ENCODE data around the gene NACA. TPM values are rescaled to one million over a fixed set of nuclear protein-coding genes. Genes with fewer than 3 reads are reported as not detected.

The NACA gene
- total and polyA plus RNA-seq, 2 of the 13 experiments (the other 11 are each of a cell fraction or from before 2014, with no cell fraction given) = 799 to 1,700 TPM

GRCh38 chr12:56688129-56688845 lies 36.8 kb downstream of the NACA start, which contains the start of gene PTGES3 (continued):
- peak; percentile 69 for TF ChIP-seq MLXIP (CRISPR knock-in tag; IDR thresholded peaks at IDR 0.05; ENCODE audit: borderline replicate concordance)
- TF ChIP-seq, protein P1, sequence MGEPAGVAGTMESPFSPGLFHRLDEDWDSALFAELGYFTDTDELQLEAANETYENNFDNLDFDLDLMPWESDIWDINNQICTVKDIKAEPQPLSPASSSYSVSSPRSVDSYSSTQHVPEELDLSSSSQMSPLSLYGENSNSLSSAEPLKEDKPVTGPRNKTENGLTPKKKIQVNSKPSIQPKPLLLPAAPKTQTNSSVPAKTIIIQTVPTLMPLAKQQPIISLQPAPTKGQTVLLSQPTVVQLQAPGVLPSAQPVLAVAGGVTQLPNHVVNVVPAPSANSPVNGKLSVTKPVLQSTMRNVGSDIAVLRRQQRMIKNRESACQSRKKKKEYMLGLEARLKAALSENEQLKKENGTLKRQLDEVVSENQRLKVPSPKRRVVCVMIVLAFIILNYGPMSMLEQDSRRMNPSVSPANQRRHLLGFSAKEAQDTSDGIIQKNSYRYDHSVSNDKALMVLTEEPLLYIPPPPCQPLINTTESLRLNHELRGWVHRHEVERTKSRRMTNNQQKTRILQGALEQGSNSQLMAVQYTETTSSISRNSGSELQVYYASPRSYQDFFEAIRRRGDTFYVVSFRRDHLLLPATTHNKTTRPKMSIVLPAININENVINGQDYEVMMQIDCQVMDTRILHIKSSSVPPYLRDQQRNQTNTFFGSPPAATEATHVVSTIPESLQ (CRISPR knock-in tag; conservative IDR thresholded peaks at IDR 0.05) = no peak
- no peak for TF ChIP-seq MIER2 (CRISPR knock-in tag; IDR thresholded peaks at IDR 0.05)
- no peak for TF ChIP-seq ZNF672 (CRISPR knock-in tag; IDR thresholded peaks at IDR 0.05)
- no peak for TF ChIP-seq SP5 (CRISPR knock-in tag; IDR thresholded peaks at IDR 0.05; ENCODE audit: borderline replicate concordance, low read depth)
- TF ChIP-seq PAF1 (CRISPR knock-in tag; IDR thresholded peaks at IDR 0.05) = no peak
- TF ChIP-seq MXD4 (CRISPR knock-in tag; IDR thresholded peaks at IDR 0.05) = peak; percentile 84
- TF ChIP-seq, protein P2, sequence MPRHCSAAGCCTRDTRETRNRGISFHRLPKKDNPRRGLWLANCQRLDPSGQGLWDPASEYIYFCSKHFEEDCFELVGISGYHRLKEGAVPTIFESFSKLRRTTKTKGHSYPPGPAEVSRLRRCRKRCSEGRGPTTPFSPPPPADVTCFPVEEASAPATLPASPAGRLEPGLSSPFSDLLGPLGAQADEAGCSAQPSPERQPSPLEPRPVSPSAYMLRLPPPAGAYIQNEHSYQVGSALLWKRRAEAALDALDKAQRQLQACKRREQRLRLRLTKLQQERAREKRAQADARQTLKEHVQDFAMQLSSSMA (CRISPR knock-in tag; IDR thresholded peaks at IDR 0.05) = peak; percentile 86; the same call in 1 of the 2 replicates
- peak; percentile 92; the same call in 1 of the 2 replicates for TF ChIP-seq ZNF451 (CRISPR knock-in tag; IDR thresholded peaks at IDR 0.05)
- TF ChIP-seq BORCS8-MEF2B (CRISPR knock-in tag; IDR thresholded peaks at IDR 0.05) = peak; percentile 97
- no peak for TF ChIP-seq ZNF468 (CRISPR knock-in tag; IDR thresholded peaks at IDR 0.05)
- no peak for TF ChIP-seq GATA4 (IDR thresholded peaks at IDR 0.05; ENCODE audit: borderline replicate concordance, low read depth)
- peak; percentile 94 for TF ChIP-seq GMEB1 (CRISPR knock-in tag; IDR thresholded peaks at IDR 0.05; ENCODE audit: borderline replicate concordance)
- no peak for TF ChIP-seq KDM6A (CRISPR knock-in tag; IDR thresholded peaks at IDR 0.05; ENCODE audit: low read depth)
- TF ChIP-seq ZMAT3 (CRISPR knock-in tag; conservative IDR thresholded peaks at IDR 0.05) = peak; percentile 96
- TF ChIP-seq MTA3 (CRISPR knock-in tag; IDR thresholded peaks at IDR 0.05) = no peak
- 0 out of 2 replicates have a peak, but pooled peaks have one; percentile 39 for TF ChIP-seq KDM4B (CRISPR knock-in tag; IDR thresholded peaks at IDR 0.05)
- TF ChIP-seq ARID4A (CRISPR knock-in tag; IDR thresholded peaks at IDR 0.05; ENCODE audit: borderline replicate concordance) = peak; percentile 88
